H1 (cell line): Measurements from ENCODE around the gene HK2. TPM values are rescaled to one million over a fixed set of nuclear protein-coding genes. Genes with fewer than 3 reads are reported as not detected.

Experiments
- CTCF ChIA-PET: fragments of 300-600 bp; sonication (Branson Sonifier 250); formaldehyde crosslinking; loops from one replicate; lab custom pipeline; 2021; ENCODE audit not compliant: partially characterized antibody; lab: Charles Lee
- POLR2A ChIA-PET: fragments of 300-600 bp; sonication (Branson Sonifier 250); formaldehyde crosslinking; loops from one replicate; lab custom pipeline; 2021; ENCODE audit warnings: inconsistent platforms; ENCODE audit not compliant: partially characterized antibody; lab: Charles Lee
- DNase-seq, 2 experiments: peaks; one replicate each; pipeline versions ENCODE4 v3.0.0 to v3.0.0-alpha.2; 2010 to 2022; ENCODE audit warnings: low spot score in 2 of 2, low read depth in 1 of 2, mixed read lengths in 1 of 2
- FAIRE-seq: peaks from 2 replicates; lab custom pipeline; 2011; peaks lifted over from hg19 to GRCh38; lab: Jason Lieb, UNC
- H2AFZ ChIP-seq: 2 replicates; pipeline ENCODE4 v1.8.1; 2012; ENCODE audit warnings: low read length, inconsistent platforms
- H2AK5ac ChIP-seq: 2 replicates; pipeline ENCODE4 v1.6.1; 2013; ENCODE audit warnings: low read depth, low read length
- H2BK120ac ChIP-seq: replicated peaks from 2 replicates; pipeline ENCODE3; 2013; ENCODE audit warnings: low read depth, low read length, inconsistent platforms
- H2BK12ac ChIP-seq: 2 replicates; pipeline ENCODE4 v1.6.1; 2013; ENCODE audit warnings: low read depth, low read length
- H2BK15ac ChIP-seq: 2 replicates; pipeline ENCODE4 v1.6.1; 2013; ENCODE audit warnings: low read length
- H2BK20ac ChIP-seq: 2 replicates; pipeline ENCODE4 v1.6.1; 2013; ENCODE audit warnings: low read length
- H2BK5ac ChIP-seq: 2 replicates; pipeline ENCODE4 v1.6.1; 2013; ENCODE audit warnings: low read depth, low read length
- H3K14ac ChIP-seq: 2 replicates; pipeline ENCODE4 v1.6.1; 2013; ENCODE audit warnings: inconsistent platforms; ENCODE audit not compliant: insufficient read length
- H3K18ac ChIP-seq: 2 replicates; pipeline ENCODE4 v1.6.1; 2013; ENCODE audit warnings: low read length; ENCODE audit errors: extremely low read depth
- H3K23ac ChIP-seq: 2 replicates; pipeline ENCODE4 v1.6.1; 2013; ENCODE audit warnings: inconsistent platforms; ENCODE audit not compliant: insufficient read length
- H3K23me2 ChIP-seq: 2 replicates; pipeline ENCODE4 v1.6.1; 2013; ENCODE audit warnings: low read depth, low read length
- H3K27ac ChIP-seq: 2 replicates; pipeline ENCODE4 v1.6.1; 2011; ENCODE audit warnings: low read depth, low read length, inconsistent platforms
- H3K27me3 ChIP-seq, 4 experiments: replicated peaks in 1 of 4; 1 replicate in 1 of 4; 2 replicates in 3 of 4; pipeline versions ENCODE4 v1.6.1 to v1.8.1; 2011 to 2013; ENCODE audit warnings: low read length in 3 of 4, mild to moderate bottlenecking in 3 of 4, inconsistent platforms in 2 of 4, mixed read lengths in 2 of 4, moderate library complexity in 1 of 4; ENCODE audit not compliant: control insufficient read depth in 3 of 4, insufficient read depth in 3 of 4; ENCODE audit errors: extremely low read depth in 1 of 4
- H3K36me3 ChIP-seq, 4 experiments: 2 replicates each; pipeline versions ENCODE4 v1.6.1 to v1.8.1; 2011 to 2013; ENCODE audit warnings: mild to moderate bottlenecking in 4 of 4, low read length in 3 of 4, moderate library complexity in 2 of 4, control low read depth in 1 of 4, inconsistent platforms in 1 of 4; ENCODE audit not compliant: insufficient read depth in 4 of 4, control insufficient read depth in 2 of 4
- H3K4ac ChIP-seq: replicated peaks from 2 replicates; pipeline ENCODE3; 2013; ENCODE audit warnings: low read length, low read depth, mixed read lengths, inconsistent platforms; ENCODE audit not compliant: insufficient read length
- H3K4me1 ChIP-seq, 4 experiments: replicated peaks in 1 of 4; 1 replicate in 1 of 4; 2 replicates in 3 of 4; pipeline versions ENCODE4 v1.6.1 to v1.8.1; 2011 to 2013; ENCODE audit warnings: low read length in 3 of 4, inconsistent platforms in 2 of 4, mixed read lengths in 1 of 4; ENCODE audit not compliant: insufficient read depth in 4 of 4, control insufficient read depth in 3 of 4
- H3K4me2 ChIP-seq, 2 experiments: 2 replicates each; pipeline versions ENCODE4 v1.6.1 to v1.8.1; 2011 to 2013; ENCODE audit warnings: low read depth in 2 of 2, low read length in 2 of 2, control low read depth in 1 of 2, inconsistent platforms in 1 of 2, mild to moderate bottlenecking in 1 of 2; ENCODE audit not compliant: insufficient read depth in 1 of 2
- H3K4me3 ChIP-seq, 4 experiments: fragments of 200-600, 300-600 bp in 1 of 4; sonication (generic), shearing (Covaris generic), sonication (Bioruptor Twin) in 1 of 4; 2 replicates each; pipeline versions ENCODE4 v1.5.1 to v1.8.1; 2011 to 2016; ENCODE audit warnings: low read length in 4 of 4, low read depth in 3 of 4, control low read depth in 2 of 4, inconsistent platforms in 2 of 4, mild to moderate bottlenecking in 2 of 4, mixed read lengths in 1 of 4, moderate library complexity in 1 of 4; ENCODE audit not compliant: insufficient read depth in 2 of 4; ENCODE audit errors: extremely low read depth in 1 of 4
- H3K56ac ChIP-seq: replicated peaks from 2 replicates; pipeline ENCODE3; 2013; ENCODE audit warnings: low read depth, mild to moderate bottlenecking, mixed read lengths, low read length, inconsistent platforms; ENCODE audit not compliant: insufficient read length
- H3K79me1 ChIP-seq: 2 replicates; pipeline ENCODE4 v1.6.1; 2013; ENCODE audit warnings: low read depth, low read length, control low read depth
- H3K79me2 ChIP-seq, 2 experiments: 2 replicates each; pipeline versions ENCODE4 v1.6.1 to v1.8.1; 2012 to 2013; ENCODE audit warnings: low read length in 2 of 2, mild to moderate bottlenecking in 2 of 2, inconsistent platforms in 1 of 2; ENCODE audit not compliant: insufficient read depth in 2 of 2, control insufficient read depth in 1 of 2
- H3K9ac ChIP-seq, 4 experiments: replicated peaks in 1 of 4; 1 replicate in 1 of 4; 2 replicates in 3 of 4; pipeline versions ENCODE4 v1.6.1 to v1.8.1; 2011 to 2013; ENCODE audit warnings: low read depth in 3 of 4, low read length in 3 of 4, control low read depth in 2 of 4, mild to moderate bottlenecking in 2 of 4, moderate library complexity in 2 of 4, inconsistent platforms in 1 of 4; ENCODE audit errors: extremely low read depth in 1 of 4
- H3K9me3 ChIP-seq, 2 experiments: 2 replicates each; pipeline versions ENCODE4 v1.6.1 to v1.8.1; 2012 to 2013; ENCODE audit warnings: mild to moderate bottlenecking in 2 of 2, moderate library complexity in 2 of 2, control low read depth in 1 of 2, inconsistent platforms in 1 of 2, low read depth in 1 of 2, low read length in 1 of 2, mixed read lengths in 1 of 2; ENCODE audit not compliant: insufficient read depth in 2 of 2
- H4K20me1 ChIP-seq, 2 experiments: replicated peaks in 1 of 2; 2 replicates each; pipeline versions ENCODE3 to v1.8.1; 2011 to 2013; ENCODE audit warnings: inconsistent platforms in 2 of 2, low read length in 2 of 2, mild to moderate bottlenecking in 1 of 2; ENCODE audit not compliant: insufficient read depth in 2 of 2, control insufficient read depth in 1 of 2
- H4K5ac ChIP-seq: 2 replicates; pipeline ENCODE4 v1.6.1; 2013; ENCODE audit warnings: low read length, low read depth, mixed read lengths, inconsistent platforms; ENCODE audit not compliant: insufficient read length
- H4K8ac ChIP-seq: 2 replicates; pipeline ENCODE4 v1.8.0; 2013; ENCODE audit warnings: mild to moderate bottlenecking, moderate library complexity, low read length, inconsistent platforms; ENCODE audit not compliant: insufficient read depth; ENCODE audit errors: extremely low read depth
- H4K91ac ChIP-seq: replicated peaks from 2 replicates; pipeline ENCODE3; 2013; ENCODE audit warnings: low read length, mixed read lengths, inconsistent platforms; ENCODE audit not compliant: insufficient read length
- CBX5 ChIP-seq: fragments of 300-800, 300-1000 bp; sonication (generic); IDR thresholded peaks from 2 replicates; pipeline ENCODE4 v1.7.1; 2016; ENCODE audit warnings: antibody characterized with exemption, low read length, low read depth
- CBX8 ChIP-seq: fragments of 300-800, 300-1000 bp; sonication (generic); IDR thresholded peaks from 2 replicates; pipeline ENCODE4 v1.7.1; 2016; ENCODE audit warnings: low read depth, low read length, borderline replicate concordance
- EZH2 ChIP-seq: fragments of 200-600 bp; sonication (generic); IDR thresholded peaks from 2 replicates; pipeline ENCODE4 v1.7.1; 2012; ENCODE audit warnings: low read depth, mild to moderate bottlenecking, moderate library complexity, low read length, inconsistent platforms; ENCODE audit not compliant: severe bottlenecking
- JUND ChIP-seq: IDR thresholded peaks from 2 replicates; pipeline ENCODE4 v1.6.1; 2011; ENCODE audit warnings: mild to moderate bottlenecking, improper control_type of control experiment, low read length
- MAFK ChIP-seq: IDR thresholded peaks from 2 replicates; pipeline ENCODE4 v1.6.1; 2012; ENCODE audit warnings: low read depth, mild to moderate bottlenecking, improper control_type of control experiment, low read length
- SIRT6 ChIP-seq: IDR thresholded peaks from one replicate; pipeline ENCODE4 v1.7.1; 2012; ENCODE audit warnings: low read length, inconsistent platforms
- TBP ChIP-seq: IDR thresholded peaks from 2 replicates; pipeline ENCODE4 v1.6.1; 2011; ENCODE audit warnings: low read depth, low read length, improper control_type of control experiment
- TEAD4 ChIP-seq: IDR thresholded peaks from 2 replicates; pipeline ENCODE4 v1.6.1; 2012; ENCODE audit warnings: low read depth, low read length, inconsistent platforms, mixed read lengths
- ZNF274 ChIP-seq: IDR thresholded peaks from 2 replicates; pipeline ENCODE4 v1.7.0; 2012; ENCODE audit warnings: low read length, borderline replicate concordance; ENCODE audit errors: extremely low read depth
- WGBS, 2 experiments: shearing (Covaris generic) in 1 of 2; methylation state at CpG; one replicate each; pipeline versions ENCODE4 v1.1.6 to v1.1.7; 2013 to 2015; ENCODE audit warnings: low lambda C conversion rate in 2 of 2, mixed read lengths in 2 of 2, inconsistent platforms in 1 of 2, low coverage in 1 of 2, missing lambda C conversion rate in 1 of 2; ENCODE audit not compliant: insufficient replicate concordance in 2 of 2, insufficient coverage in 1 of 2, insufficient read length in 1 of 2; ENCODE audit errors: extremely low coverage in 1 of 2, missing lambda C conversion rate in 1 of 2; 5-methylcytosine and 5-hydroxymethylcytosine counted together
- polyA plus RNA-seq, 7 experiments: library from polyadenylated mRNA; depleted of rRNA in 3 of 7; stranded (reverse) in 5 of 7; unstranded in 2 of 7; fragments of >200 nt in 5 of 7; fragments of 200-250 nt in 2 of 7; gene quantifications; 1 replicate in 5 of 7; 2 replicates in 1 of 7; 4 replicates in 1 of 7; pipeline versions ENCODE4 v1.2.1 to v1.2.3, GENCODE V29; 2011 to 2013; ENCODE audit warnings: missing spikeins in 2 of 7, mixed read lengths in 2 of 7
- total RNA-seq: library from RNA; stranded (reverse); fragmentation: NEBNext Ultra II Directional; extraction: Animal tissue kit (Norgen Biotek cat#: 25700); gene quantifications from 2 replicates; pipeline ENCODE4 v1.2.1, GENCODE V29; 2021
- TF ChIP-seq, protein P1 (sequence below): IDR thresholded peaks from 2 replicates; pipeline ENCODE4 v1.6.1; 2012; ENCODE audit warnings: inconsistent platforms
- TF ChIP-seq, protein P2 (sequence below): IDR thresholded peaks from 2 replicates; pipeline ENCODE4 v1.6.1; 2011; ENCODE audit warnings: low read length, improper control_type of control experiment

HK2 gene
- total and polyA plus RNA-seq, 2 of the 8 experiments (the other 6 are each of a cell fraction or from before 2014, with no cell fraction given): 22.1 to 61.9 TPM

DNA sequence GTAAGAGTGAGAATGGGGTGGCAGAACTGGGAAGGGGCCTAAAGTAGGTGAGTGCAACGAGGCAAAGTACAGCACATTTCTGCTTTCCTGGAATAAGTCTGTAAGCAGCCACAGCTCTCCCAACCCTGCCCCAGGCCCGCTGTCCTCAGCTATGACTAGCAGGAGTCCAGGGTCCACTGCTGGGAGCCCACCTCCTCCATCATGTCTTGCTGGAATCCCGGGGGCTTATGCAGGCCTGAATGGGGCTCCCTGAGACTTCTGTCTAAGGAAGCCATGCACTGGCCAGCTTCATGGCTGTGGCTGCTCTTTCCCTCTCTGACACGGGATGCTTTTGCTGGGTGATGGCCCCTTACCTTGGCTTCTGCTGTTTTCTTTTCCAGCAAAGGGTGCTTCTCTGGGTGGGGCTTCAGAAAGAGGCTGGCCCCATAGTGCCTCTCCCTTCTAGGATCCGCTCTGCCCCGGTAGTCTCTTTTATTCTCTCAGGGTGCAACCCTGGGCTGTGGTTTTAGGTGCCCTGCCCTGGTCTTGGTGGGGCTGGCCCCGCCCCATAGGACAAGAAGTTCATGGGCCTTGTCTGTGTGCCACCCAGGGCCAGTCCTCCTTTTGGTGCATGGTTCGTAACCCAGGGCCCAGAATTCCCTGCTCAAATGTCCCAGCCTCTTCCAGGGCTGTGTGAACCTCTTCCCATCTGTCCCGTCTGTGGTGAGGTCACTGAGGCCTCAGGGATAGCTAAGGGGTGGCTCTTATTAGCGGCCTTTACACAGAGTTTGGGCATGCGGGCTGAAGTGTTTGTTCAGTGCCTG, 90.7 kb downstream of the HK2 start:
- no peaks in the 10 kb centered on the region for H3K4me1 ChIP-seq
- H3K27me3 ChIP-seq: no peaks in the 10 kb centered on the region
- H2BK20ac ChIP-seq: no peak overlapping the region
- no peak overlapping the region for H3K4me3 ChIP-seq
- no peak overlapping the region for H2AFZ ChIP-seq
- H3K18ac ChIP-seq: no peak overlapping the region; the same call in 1 of the 2 replicates
- no peak overlapping the region for H3K27ac ChIP-seq
- ChIA-PET CTCF (interaction anchor here (0.7 to 1.0 kb wide), 2 partner anchors 140 to 317 kb away, joined by 3 to 4 read pairs; no protein-coding TSS in a partner anchor), POLR2A (no interaction called here)
- no peak overlapping the region for H2AK5ac ChIP-seq
- no peak overlapping the region for H4K8ac ChIP-seq
- H3K79me1 ChIP-seq: no peaks in the 10 kb centered on the region
- no peaks in the 10 kb centered on the region for H3K23me2 ChIP-seq
- peak in 1 of 2 experiments; percentile 28 for DNase-seq
- H3K4me2 ChIP-seq: no peak overlapping the region
- no peak overlapping the region for H3K4ac ChIP-seq
- H3K9me3 ChIP-seq: no peaks in the 10 kb centered on the region
- H3K23ac ChIP-seq: no peak overlapping the region
- H4K5ac ChIP-seq: no peak overlapping the region
- no peak overlapping the region for H4K91ac ChIP-seq
- H3K9ac ChIP-seq: no peak overlapping the region
- no peak for FAIRE-seq
- no peaks in the 10 kb centered on the region for H3K36me3 ChIP-seq
- no peak overlapping the region for H2BK15ac ChIP-seq
- H3K56ac ChIP-seq: no peak overlapping the region
- no peak overlapping the region for H2BK120ac ChIP-seq
- no peak overlapping the region for H2BK12ac ChIP-seq
- H2BK5ac ChIP-seq: no peak overlapping the region
- no peaks in the 10 kb centered on the region for H4K20me1 ChIP-seq
- no peak overlapping the region for H3K14ac ChIP-seq
- 89% methylated on average over 11 of the region's 11 CpGs; no CpG with 5 or more reads in 1 of the 2 experiments for WGBS, 2 experiments
- H3K79me2 ChIP-seq: no peaks in the 10 kb centered on the region
- no peak for TF ChIP-seq TBP
- TF ChIP-seq JUND: no peak
- TF ChIP-seq MAFK: no peak
- TF ChIP-seq, protein P1, sequence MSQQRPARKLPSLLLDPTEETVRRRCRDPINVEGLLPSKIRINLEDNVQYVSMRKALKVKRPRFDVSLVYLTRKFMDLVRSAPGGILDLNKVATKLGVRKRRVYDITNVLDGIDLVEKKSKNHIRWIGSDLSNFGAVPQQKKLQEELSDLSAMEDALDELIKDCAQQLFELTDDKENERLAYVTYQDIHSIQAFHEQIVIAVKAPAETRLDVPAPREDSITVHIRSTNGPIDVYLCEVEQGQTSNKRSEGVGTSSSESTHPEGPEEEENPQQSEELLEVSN: no peak
- TF ChIP-seq EZH2: no peak
- no peak for TF ChIP-seq CBX8
- no peak for TF ChIP-seq ZNF274
- no peak for TF ChIP-seq CBX5
- TF ChIP-seq SIRT6: no peak
- TF ChIP-seq, protein P2, sequence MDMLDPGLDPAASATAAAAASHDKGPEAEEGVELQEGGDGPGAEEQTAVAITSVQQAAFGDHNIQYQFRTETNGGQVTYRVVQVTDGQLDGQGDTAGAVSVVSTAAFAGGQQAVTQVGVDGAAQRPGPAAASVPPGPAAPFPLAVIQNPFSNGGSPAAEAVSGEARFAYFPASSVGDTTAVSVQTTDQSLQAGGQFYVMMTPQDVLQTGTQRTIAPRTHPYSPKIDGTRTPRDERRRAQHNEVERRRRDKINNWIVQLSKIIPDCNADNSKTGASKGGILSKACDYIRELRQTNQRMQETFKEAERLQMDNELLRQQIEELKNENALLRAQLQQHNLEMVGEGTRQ: no peak
- TF ChIP-seq TEAD4: no peak
